Measurements from ENCODE around the gene RGS8. TPM values are rescaled to one million over a fixed set of nuclear protein-coding genes. Genes with fewer than 3 reads are reported as not detected.

The RGS8 gene
- total RNA-seq, 4 donors from 2014 or later = not detected

- TF ChIP-seq POLR2A (IDR thresholded peaks at IDR 0.05) = no peak
- TF ChIP-seq, protein P1, sequence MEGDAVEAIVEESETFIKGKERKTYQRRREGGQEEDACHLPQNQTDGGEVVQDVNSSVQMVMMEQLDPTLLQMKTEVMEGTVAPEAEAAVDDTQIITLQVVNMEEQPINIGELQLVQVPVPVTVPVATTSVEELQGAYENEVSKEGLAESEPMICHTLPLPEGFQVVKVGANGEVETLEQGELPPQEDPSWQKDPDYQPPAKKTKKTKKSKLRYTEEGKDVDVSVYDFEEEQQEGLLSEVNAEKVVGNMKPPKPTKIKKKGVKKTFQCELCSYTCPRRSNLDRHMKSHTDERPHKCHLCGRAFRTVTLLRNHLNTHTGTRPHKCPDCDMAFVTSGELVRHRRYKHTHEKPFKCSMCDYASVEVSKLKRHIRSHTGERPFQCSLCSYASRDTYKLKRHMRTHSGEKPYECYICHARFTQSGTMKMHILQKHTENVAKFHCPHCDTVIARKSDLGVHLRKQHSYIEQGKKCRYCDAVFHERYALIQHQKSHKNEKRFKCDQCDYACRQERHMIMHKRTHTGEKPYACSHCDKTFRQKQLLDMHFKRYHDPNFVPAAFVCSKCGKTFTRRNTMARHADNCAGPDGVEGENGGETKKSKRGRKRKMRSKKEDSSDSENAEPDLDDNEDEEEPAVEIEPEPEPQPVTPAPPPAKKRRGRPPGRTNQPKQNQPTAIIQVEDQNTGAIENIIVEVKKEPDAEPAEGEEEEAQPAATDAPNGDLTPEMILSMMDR (IDR thresholded peaks at IDR 0.05) = no peak
- H3K27ac ChIP-seq = no peak overlapping the region
Measured at GRCh38 chr1:182682406-182682805, 2.0 kb downstream of the RGS8 start.

GRCh38 chr1:182681568-182681912 is 2.8 kb downstream of the RGS8 start:
- Histone ChIP-seq H3K9me3 (no peaks in the 10 kb centered on the region), H3K27ac (no peak overlapping the region), H3K36me3 (no peaks in the 10 kb centered on the region), H3K4me3 (no peak overlapping the region), H3K4me1 (peaks cover 0 to 3% (median 0%) of the 10 kb centered on the region in 4 donors), H3K27me3 (no peaks in the 10 kb centered on the region)
- TF ChIP-seq, protein P1 (IDR thresholded peaks at IDR 0.05) = no peak
- no peak for TF ChIP-seq POLR2A (IDR thresholded peaks at IDR 0.05)
- no peak for DNase-seq

More at GRCh38 chr1:182682406-182682805, 2.0 kb downstream of the RGS8 start:
- Histone ChIP-seq H3K4me3 (no peak overlapping the region), H3K27me3 (no peaks in the 10 kb centered on the region), H3K36me3 (no peaks in the 10 kb centered on the region), H3K9me3 (no peaks in the 10 kb centered on the region), H3K4me1 (no peaks in the 10 kb centered on the region)
- DNase-seq = no peak

DNA sequence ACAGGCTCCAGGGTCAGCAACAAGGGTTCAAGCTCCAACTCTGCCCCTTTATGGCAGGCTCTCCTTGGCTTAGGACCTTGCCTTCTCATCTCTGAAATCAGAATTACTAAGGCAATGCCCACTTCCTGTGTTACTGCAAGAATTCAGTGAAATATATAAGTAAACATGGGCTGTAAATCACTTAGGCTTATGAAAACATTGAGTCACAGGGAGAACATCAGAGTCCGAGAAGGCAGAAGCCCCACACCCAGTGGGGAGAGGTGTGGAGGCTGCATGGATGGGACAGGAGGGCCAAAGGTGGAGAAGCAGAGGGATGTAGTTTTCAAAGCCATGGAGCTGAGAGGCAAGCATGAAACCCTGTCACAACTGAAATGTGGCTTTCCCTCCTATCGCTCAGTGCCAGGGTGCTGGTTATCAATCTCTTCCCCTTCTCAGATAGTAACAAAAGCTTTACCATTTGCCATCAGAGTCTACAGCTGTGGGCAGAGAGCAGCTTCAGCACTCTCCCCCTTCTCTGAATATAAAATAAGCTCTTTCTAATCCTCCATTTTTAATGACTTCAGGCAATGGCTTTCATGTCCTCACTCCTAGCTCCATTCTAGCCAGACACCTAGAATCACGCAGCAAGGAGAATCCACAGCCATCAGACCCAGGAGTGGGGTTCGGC is 3.4 kb downstream of the RGS8 start:
- no peaks in the 10 kb centered on the region for H3K36me3 ChIP-seq
- H3K4me3 ChIP-seq = no peak overlapping the region
- H3K9me3 ChIP-seq = no peaks in the 10 kb centered on the region
- TF ChIP-seq, protein P1 (IDR thresholded peaks at IDR 0.05) = no peak
- no peak for TF ChIP-seq POLR2A (IDR thresholded peaks at IDR 0.05)
- H3K4me1 ChIP-seq = peaks cover 0 to 3% (median 0%) of the 10 kb centered on the region in 4 donors
- no peaks in the 10 kb centered on the region for H3K27me3 ChIP-seq
- no peak for DNase-seq
- H3K27ac ChIP-seq = no peak overlapping the region

GRCh38 chr1:182680408-182680807 is 4.0 kb downstream of the RGS8 start:
- Histone ChIP-seq H3K4me1 (peaks cover 0 to 3% (median 0%) of the 10 kb centered on the region in 4 donors), H3K9me3 (no peaks in the 10 kb centered on the region), H3K27me3 (no peaks in the 10 kb centered on the region), H3K4me3 (no peak overlapping the region), H3K27ac (no peak overlapping the region), H3K36me3 (no peaks in the 10 kb centered on the region)
- no peak for DNase-seq
- TF ChIP-seq, protein P1 (IDR thresholded peaks at IDR 0.05) = no peak
- no peak for TF ChIP-seq POLR2A (IDR thresholded peaks at IDR 0.05)

DNA sequence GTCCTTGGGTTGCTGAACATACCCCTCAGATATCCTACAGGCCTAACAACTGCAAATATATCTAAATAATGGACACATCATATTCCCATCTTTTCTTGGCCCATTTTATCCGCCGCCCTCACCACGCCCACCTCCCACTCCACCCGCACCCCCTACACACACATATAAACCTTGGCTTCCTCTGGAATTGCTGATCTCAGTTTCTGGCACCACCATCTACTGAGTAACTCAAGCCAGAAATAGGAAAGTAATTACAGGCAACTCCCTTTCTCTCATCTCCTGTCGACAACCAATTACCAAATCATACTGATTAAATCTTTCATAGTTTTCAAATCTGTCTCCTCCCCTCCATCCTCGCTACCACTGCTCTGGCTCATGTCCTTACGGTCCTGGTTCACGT is 4.7 kb downstream of the RGS8 start:
- TF ChIP-seq, protein P1 (IDR thresholded peaks at IDR 0.05) = no peak
- TF ChIP-seq POLR2A (IDR thresholded peaks at IDR 0.05) = no peak
- Histone ChIP-seq H3K4me3 (no peak overlapping the region), H3K27me3 (no peaks in the 10 kb centered on the region), H3K27ac (no peak overlapping the region), H3K4me1 (peaks cover 0 to 3% (median 0%) of the 10 kb centered on the region in 4 donors), H3K9me3 (no peaks in the 10 kb centered on the region), H3K36me3 (no peaks in the 10 kb centered on the region)
- no peak for DNase-seq
